Nephron progenitor cell (in vitro differentiated cells): ENCODE results near the gene ZNF516.

Source experiments
- DNase-seq: peaks from one replicate; pipeline ENCODE4 v3.0.0; 2021
- H3K27ac Mint-ChIP-seq: 2 replicates; pipeline ENCODE4 v1.8.0; 2021; ENCODE audit warnings: mild to moderate bottlenecking, moderate library complexity, mixed read lengths
- H3K27me3 Mint-ChIP-seq: 2 replicates; pipeline ENCODE4 v1.8.0; 2021; ENCODE audit warnings: mild to moderate bottlenecking, low read depth, mixed read lengths; ENCODE audit not compliant: poor library complexity
- H3K36me3 Mint-ChIP-seq: 2 replicates; pipeline ENCODE4 v1.8.0; 2021; ENCODE audit warnings: low read depth, mixed read lengths
- H3K4me1 Mint-ChIP-seq: 2 replicates; pipeline ENCODE4 v1.8.0; 2021; ENCODE audit warnings: mixed read lengths
- H3K4me3 Mint-ChIP-seq: 2 replicates; pipeline ENCODE4 v1.8.0; 2021; ENCODE audit warnings: mild to moderate bottlenecking, moderate library complexity, mixed read lengths
- H3K9me3 Mint-ChIP-seq: 2 replicates; pipeline ENCODE4 v1.8.0; 2021; ENCODE audit warnings: mild to moderate bottlenecking, moderate library complexity, mixed read lengths
- CTCF ChIP-seq: fragments of 200-600 bp; sonication (generic); IDR thresholded peaks from 2 replicates; pipeline ENCODE4 v1.5.0; 2021; ENCODE audit warnings: antibody characterized with exemption

The ZNF516 gene

GRCh38 chr18:76518123-76518859, 23.2 kb upstream of the ZNF516 start:
- Mint-ChIP-seq H3K4me1 (peaks cover 67% of the 10 kb centered on the region), H3K4me3 (peak overlapping the region; percentile 82), H3K36me3 (peaks cover 4% of the 10 kb centered on the region), H3K27me3 (no peaks in the 10 kb centered on the region), H3K9me3 (peaks cover 5% of the 10 kb centered on the region), H3K27ac (peak overlapping the region; percentile 99)
- no peak for TF ChIP-seq CTCF
- DNase-seq, result peak; percentile 75

GRCh38 chr18:76515576-76515975, 20.5 kb upstream of the ZNF516 start:
- H3K4me1 Mint-ChIP-seq, result peaks cover 43% of the 10 kb centered on the region
- H3K36me3 Mint-ChIP-seq, result peaks cover 8% of the 10 kb centered on the region

GRCh38 chr18:76514573-76514972, 19.5 kb upstream of the ZNF516 start:
- Mint-ChIP-seq H3K4me3 (no peak overlapping the region), H3K4me1 (peaks cover 38% of the 10 kb centered on the region), H3K27me3 (no peaks in the 10 kb centered on the region), H3K9me3 (peaks cover 9% of the 10 kb centered on the region), H3K36me3 (peaks cover 8% of the 10 kb centered on the region), H3K27ac (no peak overlapping the region)
- TF ChIP-seq CTCF, result no peak
- no peak for DNase-seq

More at GRCh38 chr18:76515576-76515975, 20.5 kb upstream of the ZNF516 start:
- DNase-seq, result no peak
- Mint-ChIP-seq H3K4me3 (no peak overlapping the region), H3K9me3 (peaks cover 9% of the 10 kb centered on the region), H3K27me3 (no peaks in the 10 kb centered on the region), H3K27ac (no peak overlapping the region)
- TF ChIP-seq CTCF, result no peak

- Mint-ChIP-seq H3K4me3 (no peak overlapping the region), H3K27ac (no peak overlapping the region), H3K4me1 (peaks cover 34% of the 10 kb centered on the region), H3K36me3 (no peaks in the 10 kb centered on the region), H3K9me3 (no peaks in the 10 kb centered on the region), H3K27me3 (no peaks in the 10 kb centered on the region)
- DNase-seq, result no peak
- TF ChIP-seq CTCF, result no peak
Observed at GRCh38 chr18:76507830-76508385, 12.9 kb upstream of the ZNF516 start.

GRCh38 chr18:76506974-76507764, 12.1 kb upstream of the ZNF516 start:
- TF ChIP-seq CTCF, result no peak
- Mint-ChIP-seq H3K27ac (peak overlapping the region; percentile 20), H3K9me3 (no peaks in the 10 kb centered on the region), H3K36me3 (no peaks in the 10 kb centered on the region), H3K4me1 (peaks cover 37% of the 10 kb centered on the region), H3K27me3 (no peaks in the 10 kb centered on the region), H3K4me3 (no peak overlapping the region)
- no peak for DNase-seq
